HG03108 (cell line): ENCODE measurements around the gene SPATA45.
A peak's percentile ranks its signal among the peaks of the same experiment; 100 is the strongest.

ENCODE experiments used
- ATAC-seq: cut with Tn5 transposase; IDR thresholded peaks from one replicate; pipeline ENCODE4 v1.9.1; 2021; ENCODE audit warnings: moderate library complexity; ENCODE audit not compliant: unreplicated experiment

The SPATA45 gene

GRCh38 chr1:212833211-212834207 is 13.9 kb downstream of the SPATA45 start:
- ATAC-seq, result peak; percentile 88

- ATAC-seq, result no peak
These were observed 19.1 kb downstream of the SPATA45 start for GRCh38 chr1:212828395-212828794.

- ATAC-seq, result no peak
These were observed 19.6 kb downstream of the SPATA45 start for GRCh38 chr1:212827831-212828278.

GRCh38 chr1:212827171-212827776 is 20.2 kb downstream of the SPATA45 start:
- ATAC-seq, result no peak

DNA sequence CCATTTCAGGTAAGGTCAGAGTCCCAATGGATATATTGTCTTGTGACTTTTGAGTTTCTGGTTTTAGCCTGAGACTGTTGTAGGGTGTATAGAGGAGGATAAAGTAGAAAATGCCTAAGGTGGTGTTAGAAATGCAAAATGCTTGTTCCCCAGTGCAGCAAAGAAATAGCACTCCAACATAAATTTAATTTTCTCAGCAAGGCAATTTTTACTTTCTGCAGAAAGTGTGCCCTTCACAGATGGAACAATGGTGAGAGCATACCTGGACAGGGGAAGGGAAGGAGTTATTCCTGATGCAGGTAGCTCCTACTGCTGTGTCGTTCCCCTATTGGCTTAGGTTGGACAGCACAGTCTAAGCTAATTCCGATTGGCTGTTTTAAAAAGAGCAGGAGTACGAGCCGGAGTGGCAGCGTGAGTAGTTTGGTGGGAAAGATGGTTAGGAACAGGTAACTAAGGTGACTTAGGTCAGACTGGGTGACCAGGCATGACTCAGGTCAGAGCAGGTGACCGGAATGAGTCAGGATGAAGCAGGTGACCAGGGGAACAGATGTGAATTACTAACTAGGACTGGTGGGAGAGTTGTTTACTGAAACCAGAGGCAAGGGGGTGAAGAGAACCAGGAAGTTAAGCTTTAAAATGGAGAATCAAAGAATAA is 21.5 kb downstream of the SPATA45 start:
- ATAC-seq, result no peak

- ATAC-seq, result no peak
These were observed 23.2 kb downstream of the SPATA45 start for GRCh38 chr1:212824201-212824600.

DNA sequence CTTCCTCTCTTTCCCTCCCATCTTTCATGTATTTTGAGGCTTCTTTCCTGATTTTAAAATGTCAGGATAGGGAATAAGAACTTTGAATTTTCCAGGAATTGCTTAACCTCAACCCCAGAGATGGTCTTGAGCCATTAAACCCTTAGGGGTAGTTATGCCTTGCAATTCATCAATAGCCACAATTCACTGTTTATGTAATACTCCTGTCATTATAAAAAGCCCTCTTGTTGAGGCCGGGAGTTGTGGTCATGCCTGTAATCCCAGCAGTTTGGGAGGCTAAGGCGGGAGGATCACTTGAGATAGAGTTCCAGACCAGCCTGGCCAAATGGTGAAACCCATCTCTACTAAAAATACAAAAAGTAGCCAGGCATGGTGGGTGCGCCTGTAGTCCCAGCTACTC is 24.5 kb downstream of the SPATA45 start:
- no peak for ATAC-seq

GRCh38 chr1:212820969-212821368 is 26.5 kb downstream of the SPATA45 start:
- ATAC-seq, result no peak

GRCh38 chr1:212819726-212820125 is 27.7 kb downstream of the SPATA45 start:
- peak; percentile 61 for ATAC-seq

- ATAC-seq, result no peak
These were observed 30.7 kb downstream of the SPATA45 start for GRCh38 chr1:212816567-212817278.

GRCh38 chr1:212814537-212815334 is 32.7 kb downstream of the SPATA45 start:
- no peak for ATAC-seq

GRCh38 chr1:212805767-212806166 is 41.7 kb downstream of the SPATA45 start:
- no peak for ATAC-seq

GRCh38 chr1:212797681-212798080 is 49.8 kb downstream of the SPATA45 start:
- no peak for ATAC-seq

GRCh38 chr1:212794561-212795014 is 52.9 kb downstream of the SPATA45 start:
- ATAC-seq, result peak; percentile 65

- ATAC-seq, result no peak
These were observed 55.0 kb downstream of the SPATA45 start for GRCh38 chr1:212792396-212792908.

GRCh38 chr1:212791676-212792395 is 55.6 kb downstream of the SPATA45 start, which contains the start of the genes NSL1 and TATDN3:
Gene NSL1, minus strand, starts transcription at chr1:212791777. Its CDS starts 14 bp downstream, at chr1:212791763.
Gene TATDN3, plus strand, starts transcription at chr1:212791894. Its CDS starts 28 bp downstream, at chr1:212791922.
- ATAC-seq, result peak; percentile 63

- peak; percentile 24 for ATAC-seq
These were observed 56.2 kb downstream of the SPATA45 start for GRCh38 chr1:212791261-212791675.

DNA sequence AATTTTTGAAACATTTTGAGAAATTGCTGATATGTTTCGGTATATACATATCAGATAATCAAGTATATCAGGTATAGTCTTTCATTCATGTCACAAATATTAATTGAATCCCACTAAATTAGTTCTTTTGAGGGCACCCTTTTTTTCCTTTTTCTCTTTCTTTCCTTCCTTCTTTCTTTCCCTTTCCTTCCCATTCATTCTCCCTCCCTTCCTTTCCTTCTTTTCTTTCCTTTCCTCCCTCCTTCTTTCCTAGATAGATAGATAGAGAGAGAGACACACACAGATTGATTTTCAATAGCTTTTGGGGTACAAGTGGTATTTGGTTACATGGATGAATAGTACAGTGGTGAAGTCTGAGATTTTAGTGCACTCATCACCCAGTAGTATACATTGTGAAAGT is 61.6 kb downstream of the SPATA45 start:
- no peak for ATAC-seq

DNA sequence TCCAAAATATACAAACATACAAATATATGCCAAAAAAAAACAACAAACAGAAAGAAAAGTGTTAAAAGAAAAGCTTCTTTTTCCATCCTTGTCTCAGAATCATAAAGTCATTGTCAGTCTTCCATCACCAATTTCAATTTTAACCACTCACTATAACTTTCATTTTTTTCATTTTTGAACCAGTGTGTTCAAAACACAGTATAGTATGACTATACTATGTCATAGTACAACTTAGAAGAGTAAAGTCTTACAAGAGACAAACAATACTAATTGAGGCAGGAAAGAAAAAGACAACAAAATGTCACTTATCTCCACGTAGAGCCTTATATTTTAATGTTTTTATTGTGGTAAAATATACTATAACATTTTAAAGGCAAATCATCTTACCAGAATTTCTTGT is 63.5 kb downstream of the SPATA45 start:
- no peak for ATAC-seq
